Measurements from ENCODE around the gene IREB2. TPM values are rescaled to one million over a fixed set of nuclear protein-coding genes. Genes with fewer than 3 reads are reported as not detected.

IREB2 gene
- polyA plus RNA-seq, 3 donors: 11.7 to 25.5 (median 16.7) TPM

DNA sequence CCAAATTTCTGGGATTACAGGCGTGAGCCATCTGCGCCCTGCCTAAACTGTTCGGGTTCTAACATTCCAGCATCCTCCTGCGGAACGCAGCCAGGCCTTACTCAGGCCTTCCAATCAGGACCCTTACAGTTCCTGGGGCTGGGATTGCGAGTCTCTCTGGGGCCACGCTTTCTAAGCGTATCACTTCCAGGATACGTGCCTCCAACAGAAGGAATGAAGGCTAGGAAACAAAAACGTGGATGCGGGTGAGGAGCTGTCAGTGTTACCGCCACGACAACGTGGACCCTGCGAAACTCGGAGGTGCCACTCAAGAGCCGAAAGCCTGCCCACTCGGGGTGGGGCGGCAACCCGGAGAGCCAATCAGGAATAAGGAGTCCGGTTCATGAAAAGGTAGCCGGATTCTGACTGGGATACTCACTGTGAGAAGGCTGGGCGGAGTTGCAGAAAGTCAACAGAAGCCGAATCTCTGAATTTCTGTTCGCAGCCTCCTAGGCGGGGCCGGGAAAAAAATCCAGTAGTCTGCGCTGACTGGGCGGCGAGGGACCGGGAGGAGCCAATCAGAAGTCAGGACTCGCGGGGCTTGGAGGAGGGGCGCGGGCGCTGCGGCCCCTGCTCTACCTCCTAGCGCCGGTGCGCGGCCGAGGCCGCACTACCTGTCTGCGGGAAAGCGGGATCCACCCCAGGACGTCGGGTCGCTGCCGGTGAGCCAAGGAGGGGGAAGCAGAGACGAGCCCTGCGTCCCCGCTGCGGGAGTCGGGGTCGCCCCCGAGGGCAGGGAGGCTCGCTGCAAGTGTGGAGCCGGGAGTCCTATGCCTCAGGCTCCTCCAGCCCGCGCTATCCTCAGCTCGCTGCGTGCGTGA lies 69.2 kb downstream of the IREB2 start, which contains the start of gene HYKK:
TSS of gene HYKK (plus strand) at position 607 of the 860 bp plus-strand sequence. CDS start 5,512 bp downstream, outside the sequence.
- H3K4me1 ChIP-seq (ENCODE audit: control insufficient read depth in 1 of 2, insufficient read depth in 2 of 2, low read length in 2 of 2): peaks cover 13 to 16% of the 10 kb centered on the region in 2 donors
- no peak for TF ChIP-seq CTCF (IDR thresholded peaks at IDR 0.05)
- peak within 1 kb of the TSS; percentile 34 to 84 (median 47) for H3K4me3 ChIP-seq (replicated peaks in 1 of 3; ENCODE audit: low read depth in 2 of 3, low read length in 3 of 3)
- H3K27me3 Mint-ChIP-seq (ENCODE audit: low read depth in 3 of 3): peaks cover 31 to 55% (median 42%) of the 10 kb centered on the region in 3 donors
- H2AFZ ChIP-seq (ENCODE audit: insufficient read depth, low read depth, low read length, poor library complexity, severe bottlenecking): peak within 1 kb of the TSS; percentile 83
- peaks cover 0 to 7% of the 10 kb centered on the region in 2 donors for H3K36me3 Mint-ChIP-seq
- 3% methylated on average over 62 of the region's 63 CpGs for WGBS (ENCODE audit: insufficient coverage)
- H4K20me1 ChIP-seq (ENCODE audit: insufficient read depth, low read length): no peaks in the 10 kb centered on the region
- peaks cover 19% of the 10 kb centered on the region for H3K4me1 Mint-ChIP-seq
- peak within 1 kb of the TSS; percentile 55 for H3K9ac ChIP-seq (ENCODE audit: insufficient read depth, low read length, poor library complexity, severe bottlenecking)
- H3K9me3 Mint-ChIP-seq: peaks cover 0 to 6% (median 0%) of the 10 kb centered on the region in 7 donors
- peaks cover 19 to 41% of the 10 kb centered on the region in 2 donors for H3K27me3 ChIP-seq (ENCODE audit: control insufficient read depth in 2 of 2, insufficient read depth in 2 of 2, low read length in 2 of 2)
- peak within 1 kb of the TSS; percentile 83 for H3K4me2 ChIP-seq (replicated peaks; ENCODE audit: extremely low read depth, low read length, poor library complexity, severe bottlenecking)
- H3K27ac ChIP-seq (ENCODE audit: low read depth in 1 of 2, low read length in 2 of 2): no peak within 1 kb of the TSS
- H3K36me3 ChIP-seq (replicated peaks in 1 of 2; ENCODE audit: control insufficient read depth in 1 of 2, insufficient read depth in 2 of 2, low read length in 2 of 2): no peaks in the 10 kb centered on the region
- no peaks in the 10 kb centered on the region for H3K79me2 ChIP-seq (ENCODE audit: insufficient read depth, low read length)
- peak; percentile 39 to 54 (median 48) for DNase-seq
- H3K27ac Mint-ChIP-seq: peak within 1 kb of the TSS in 3 of 7 donors; percentile 42 to 69 (median 63)
- H3K9me3 ChIP-seq (replicated peaks in 1 of 2; ENCODE audit: control insufficient read depth in 1 of 2, insufficient read depth in 1 of 2, low read length in 2 of 2): no peaks in the 10 kb centered on the region
- peak within 1 kb of the TSS; percentile 87 to 98 for H3K4me3 Mint-ChIP-seq
- intact Hi-C loops (cut with micrococcal nuclease): no loop called here

DNA sequence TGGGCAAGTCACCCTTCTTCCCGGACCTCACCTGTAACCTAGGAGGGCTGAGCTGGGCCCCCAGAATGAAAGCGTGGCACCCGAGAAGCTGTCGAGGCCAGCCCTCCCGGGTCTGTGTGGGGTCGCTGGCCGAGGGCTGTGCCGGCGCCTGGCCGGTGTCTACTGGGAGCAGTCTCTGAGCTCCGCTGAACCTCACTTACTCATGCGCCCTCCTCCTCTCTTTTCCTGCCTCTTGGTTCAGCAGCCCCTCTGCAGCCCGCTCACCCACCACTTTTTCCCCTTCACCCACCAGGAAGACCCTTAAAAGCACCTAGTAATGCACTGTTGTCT lies 69.8 kb downstream of the IREB2 start:
- Histone ChIP-seq H3K79me2 (ENCODE audit: insufficient read depth, low read length) (no peaks in the 10 kb centered on the region), H3K27me3 (ENCODE audit: control insufficient read depth in 2 of 2, insufficient read depth in 2 of 2, low read length in 2 of 2) (peaks cover 19 to 41% of the 10 kb centered on the region in 2 donors), H4K20me1 (ENCODE audit: insufficient read depth, low read length) (no peaks in the 10 kb centered on the region), H3K36me3 (replicated peaks in 1 of 2; ENCODE audit: control insufficient read depth in 1 of 2, insufficient read depth in 2 of 2, low read length in 2 of 2) (no peaks in the 10 kb centered on the region), H3K4me2 (replicated peaks; ENCODE audit: extremely low read depth, low read length, poor library complexity, severe bottlenecking) (peak overlapping the region; percentile 83), H2AFZ (ENCODE audit: insufficient read depth, low read depth, low read length, poor library complexity, severe bottlenecking) (peak overlapping the region; percentile 83), H3K9me3 (replicated peaks in 1 of 2; ENCODE audit: control insufficient read depth in 1 of 2, insufficient read depth in 1 of 2, low read length in 2 of 2) (no peaks in the 10 kb centered on the region), H3K9ac (ENCODE audit: insufficient read depth, low read length, poor library complexity, severe bottlenecking) (peak overlapping the region; percentile 55), H3K27ac (ENCODE audit: low read depth in 1 of 2, low read length in 2 of 2) (no peak overlapping the region), H3K4me3 (replicated peaks in 1 of 3; ENCODE audit: low read depth in 2 of 3, low read length in 3 of 3) (peak overlapping the region; percentile 34 to 84 (median 47)), H3K4me1 (ENCODE audit: control insufficient read depth in 1 of 2, insufficient read depth in 2 of 2, low read length in 2 of 2) (peaks cover 13 to 16% of the 10 kb centered on the region in 2 donors)
- Mint-ChIP-seq H3K4me1 (peaks cover 19% of the 10 kb centered on the region), H3K4me3 (peak overlapping the region; percentile 87 to 98), H3K9me3 (peaks cover 0 to 6% (median 0%) of the 10 kb centered on the region in 7 donors), H3K27ac (no peak overlapping the region), H3K36me3 (peaks cover 0 to 7% of the 10 kb centered on the region in 2 donors), H3K27me3 (ENCODE audit: low read depth in 3 of 3) (peaks cover 33 to 58% (median 42%) of the 10 kb centered on the region in 3 donors)
- 1% methylated on average over 11 of the region's 13 CpGs for WGBS (ENCODE audit: insufficient coverage)
- TF ChIP-seq CTCF (IDR thresholded peaks at IDR 0.05): no peak
- intact Hi-C loops (cut with micrococcal nuclease): no loop called here
- DNase-seq: no peak

Measured in CD14-positive monocyte (primary cell).